PFSK-1 (cell line): ENCODE measurements around the gene MYL7.

Experiments
- FOXP2 ChIP-seq: optimal IDR thresholded peaks from 2 replicates; pipeline ENCODE3; 2011; ENCODE audit warnings: borderline replicate concordance, control low read depth, inconsistent platforms; ENCODE audit not compliant: insufficient read depth; ENCODE audit errors: extremely low read length, extremely low read depth
- POLR2AphosphoS5 ChIP-seq: IDR thresholded peaks from 2 replicates; pipeline ENCODE4 v1.6.1; 2012; ENCODE audit warnings: low read depth, mild to moderate bottlenecking, control low read depth, low read length, moderate library complexity
- SIN3A ChIP-seq: IDR thresholded peaks from 2 replicates; pipeline ENCODE4 v1.6.1; 2012; ENCODE audit warnings: mild to moderate bottlenecking, low read length, moderate library complexity, borderline replicate concordance; ENCODE audit not compliant: insufficient read depth
- TF ChIP-seq, protein P1 (sequence below), 2 experiments: IDR thresholded peaks; 2 replicates each; pipeline versions ENCODE4 v1.6.1 to v1.8.0; 2011 to 2012; ENCODE audit warnings: low read depth in 2 of 2, low read length in 2 of 2, control low read depth in 1 of 2, inconsistent platforms in 1 of 2, mild to moderate bottlenecking in 1 of 2, moderate library complexity in 1 of 2; ENCODE audit not compliant: insufficient read depth in 1 of 2

DNA sequence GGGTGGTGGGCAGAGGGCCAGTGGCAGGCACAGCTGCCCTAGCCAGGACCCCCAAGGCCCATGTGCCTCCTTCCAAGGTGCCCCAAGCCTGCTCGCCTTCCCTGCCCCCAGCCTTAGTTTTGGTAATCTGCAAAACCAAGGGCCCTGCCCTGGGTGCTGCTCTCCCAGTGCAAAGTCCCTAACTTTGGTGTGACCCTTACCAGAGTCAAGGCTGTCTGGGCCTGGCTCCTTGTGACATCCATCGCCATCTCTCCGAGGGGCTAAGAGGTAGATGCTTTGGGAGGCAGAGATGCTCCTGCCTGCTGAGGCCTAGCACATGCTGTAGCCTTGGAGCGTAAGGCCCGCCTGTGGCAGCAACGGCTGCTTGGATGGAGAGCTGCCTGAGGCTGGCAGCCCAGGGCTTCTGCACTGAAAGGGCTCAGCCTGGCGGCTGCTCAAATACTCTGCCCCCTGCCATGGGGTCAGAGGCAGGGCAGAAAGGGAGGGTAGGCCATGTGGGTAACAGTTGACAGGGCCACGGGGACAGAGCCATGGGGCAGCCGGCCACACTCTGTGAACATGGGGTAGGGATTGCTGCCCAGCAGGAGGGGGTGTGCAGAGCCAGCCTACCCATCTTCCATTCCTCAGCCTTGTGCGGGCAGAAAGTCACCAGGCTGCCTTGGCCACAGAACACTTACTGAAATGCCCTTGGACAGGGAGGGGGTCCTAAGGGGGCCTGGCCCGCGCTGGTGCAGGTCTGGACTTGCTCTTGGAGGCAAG lies 17.9 kb upstream of the MYL7 start:
- TF ChIP-seq, protein P1, sequence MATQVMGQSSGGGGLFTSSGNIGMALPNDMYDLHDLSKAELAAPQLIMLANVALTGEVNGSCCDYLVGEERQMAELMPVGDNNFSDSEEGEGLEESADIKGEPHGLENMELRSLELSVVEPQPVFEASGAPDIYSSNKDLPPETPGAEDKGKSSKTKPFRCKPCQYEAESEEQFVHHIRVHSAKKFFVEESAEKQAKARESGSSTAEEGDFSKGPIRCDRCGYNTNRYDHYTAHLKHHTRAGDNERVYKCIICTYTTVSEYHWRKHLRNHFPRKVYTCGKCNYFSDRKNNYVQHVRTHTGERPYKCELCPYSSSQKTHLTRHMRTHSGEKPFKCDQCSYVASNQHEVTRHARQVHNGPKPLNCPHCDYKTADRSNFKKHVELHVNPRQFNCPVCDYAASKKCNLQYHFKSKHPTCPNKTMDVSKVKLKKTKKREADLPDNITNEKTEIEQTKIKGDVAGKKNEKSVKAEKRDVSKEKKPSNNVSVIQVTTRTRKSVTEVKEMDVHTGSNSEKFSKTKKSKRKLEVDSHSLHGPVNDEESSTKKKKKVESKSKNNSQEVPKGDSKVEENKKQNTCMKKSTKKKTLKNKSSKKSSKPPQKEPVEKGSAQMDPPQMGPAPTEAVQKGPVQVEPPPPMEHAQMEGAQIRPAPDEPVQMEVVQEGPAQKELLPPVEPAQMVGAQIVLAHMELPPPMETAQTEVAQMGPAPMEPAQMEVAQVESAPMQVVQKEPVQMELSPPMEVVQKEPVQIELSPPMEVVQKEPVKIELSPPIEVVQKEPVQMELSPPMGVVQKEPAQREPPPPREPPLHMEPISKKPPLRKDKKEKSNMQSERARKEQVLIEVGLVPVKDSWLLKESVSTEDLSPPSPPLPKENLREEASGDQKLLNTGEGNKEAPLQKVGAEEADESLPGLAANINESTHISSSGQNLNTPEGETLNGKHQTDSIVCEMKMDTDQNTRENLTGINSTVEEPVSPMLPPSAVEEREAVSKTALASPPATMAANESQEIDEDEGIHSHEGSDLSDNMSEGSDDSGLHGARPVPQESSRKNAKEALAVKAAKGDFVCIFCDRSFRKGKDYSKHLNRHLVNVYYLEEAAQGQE (IDR thresholded peaks at IDR 0.05; ENCODE audit: insufficient read depth in 1 of 2, low read depth in 2 of 2, low read length in 2 of 2): no peak
- TF ChIP-seq SIN3A (no peak), POLR2AphosphoS5 (no peak), FOXP2 (no peak)
